HG02938 (cell line): ENCODE measurements around the gene FAF1.

Experiments
- ATAC-seq: cut with Tn5 transposase; IDR thresholded peaks from one replicate; pipeline ENCODE4 v1.9.1; 2021; ENCODE audit warnings: mild to moderate bottlenecking, moderate library complexity; ENCODE audit not compliant: unreplicated experiment

Gene FAF1

GRCh38 chr1:50978852-50979781 lies 19.1 kb upstream of the FAF1 start:
- ATAC-seq, result no peak

GRCh38 chr1:50978144-50978851 lies 18.2 kb upstream of the FAF1 start:
- ATAC-seq, result peak; percentile 31

DNA sequence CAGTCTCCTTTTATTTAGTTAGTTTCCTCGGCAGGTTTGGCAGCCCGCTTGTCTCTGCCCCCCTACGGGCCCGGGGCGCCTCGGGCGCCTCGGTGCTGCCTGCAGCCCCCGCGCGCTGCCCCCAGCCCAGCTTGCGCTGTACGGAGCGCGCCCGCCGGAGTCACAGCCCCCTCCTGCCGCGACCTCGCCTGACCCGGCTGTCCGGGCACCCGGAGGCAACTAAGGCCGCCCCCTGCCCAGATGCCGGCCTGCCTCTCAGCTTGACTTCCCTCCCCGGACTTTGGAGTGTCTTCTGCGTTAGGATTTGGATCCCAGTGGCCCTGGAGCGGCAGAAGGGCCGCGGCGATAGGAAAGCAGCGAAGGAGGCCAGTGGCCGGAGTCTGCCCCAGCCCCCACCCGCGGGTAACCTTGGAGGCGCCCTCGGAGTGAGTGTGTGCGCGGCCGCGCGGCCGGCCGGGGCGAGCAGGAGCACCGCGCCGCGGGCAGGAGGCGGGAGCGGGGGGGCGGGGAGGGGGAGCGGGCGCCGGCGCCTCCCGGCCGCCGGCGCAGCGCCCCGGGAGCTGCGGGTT lies 17.6 kb upstream of the FAF1 start:
- ATAC-seq, result peak; percentile 41

GRCh38 chr1:50976890-50977574 lies 17.0 kb upstream of the FAF1 start:
- ATAC-seq, result peak; percentile 52

- no peak for ATAC-seq
Measured at GRCh38 chr1:50976111-50976889, 16.2 kb upstream of the FAF1 start.

DNA sequence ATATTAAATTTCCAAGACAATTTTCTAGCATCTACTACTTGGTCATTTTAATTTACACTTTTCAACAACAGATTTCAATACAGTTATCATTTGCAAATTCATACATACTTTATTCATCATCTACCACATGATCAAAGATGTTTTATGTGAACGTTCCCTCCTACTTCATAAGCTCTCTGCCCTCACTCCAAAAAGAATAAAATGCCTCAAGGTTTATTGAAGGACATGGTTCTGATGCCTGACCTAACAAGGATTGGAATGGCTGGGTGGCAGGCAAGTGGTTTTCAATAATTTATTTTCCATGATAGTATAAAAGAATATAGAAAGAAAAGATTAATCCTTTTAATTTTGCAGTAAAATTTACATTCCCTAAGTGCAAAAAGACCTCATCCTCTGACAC lies 15.4 kb upstream of the FAF1 start:
- no peak for ATAC-seq

DNA sequence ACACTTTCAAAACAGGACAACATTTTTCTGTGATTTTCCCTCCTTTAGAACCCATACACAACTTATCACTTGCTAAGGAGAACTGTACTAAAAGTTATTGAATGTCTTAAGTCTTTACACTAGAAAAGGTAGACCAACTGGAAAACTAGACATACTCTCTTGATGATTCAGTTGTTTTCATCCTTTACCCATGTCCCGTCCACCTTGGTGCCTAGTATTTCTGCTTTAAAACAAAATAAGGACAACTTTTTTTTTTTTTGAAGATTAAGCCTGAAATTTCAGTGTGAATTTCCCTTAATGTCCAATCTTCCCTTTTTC lies 14.5 kb upstream of the FAF1 start:
- no peak for ATAC-seq

DNA sequence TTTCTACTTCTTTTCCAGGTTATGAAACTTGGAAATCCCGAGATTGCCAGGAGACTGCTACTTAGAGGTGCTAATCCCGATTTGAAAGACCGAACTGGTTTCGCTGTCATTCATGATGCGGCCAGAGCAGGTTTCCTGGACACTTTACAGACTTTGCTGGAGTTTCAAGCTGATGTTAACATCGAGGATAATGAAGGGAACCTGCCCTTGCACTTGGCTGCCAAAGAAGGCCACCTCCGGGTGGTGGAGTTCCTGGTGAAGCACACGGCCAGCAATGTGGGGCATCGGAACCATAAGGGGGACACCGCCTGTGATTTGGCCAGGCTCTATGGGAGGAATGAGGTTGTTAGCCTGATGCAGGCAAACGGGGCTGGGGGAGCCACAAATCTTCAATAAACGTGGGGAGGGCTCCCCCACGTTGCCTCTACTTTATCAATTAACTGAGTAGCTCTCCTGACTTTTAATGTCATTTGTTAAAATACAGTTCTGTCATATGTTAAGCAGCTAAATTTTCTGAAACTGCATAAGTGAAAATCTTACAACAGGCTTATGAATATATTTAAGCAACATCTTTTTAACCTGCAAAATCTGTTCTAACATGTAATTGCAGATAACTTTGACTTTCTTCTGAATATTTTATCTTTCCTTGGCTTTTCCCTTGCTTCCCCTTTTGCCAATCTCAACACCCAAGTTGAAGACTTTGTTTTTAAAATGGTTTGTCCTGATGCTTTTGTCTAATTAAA lies 14.0 kb upstream of the FAF1 start:
- ATAC-seq, result no peak

GRCh38 chr1:50973255-50973654 lies 13.2 kb upstream of the FAF1 start:
- ATAC-seq, result no peak

DNA sequence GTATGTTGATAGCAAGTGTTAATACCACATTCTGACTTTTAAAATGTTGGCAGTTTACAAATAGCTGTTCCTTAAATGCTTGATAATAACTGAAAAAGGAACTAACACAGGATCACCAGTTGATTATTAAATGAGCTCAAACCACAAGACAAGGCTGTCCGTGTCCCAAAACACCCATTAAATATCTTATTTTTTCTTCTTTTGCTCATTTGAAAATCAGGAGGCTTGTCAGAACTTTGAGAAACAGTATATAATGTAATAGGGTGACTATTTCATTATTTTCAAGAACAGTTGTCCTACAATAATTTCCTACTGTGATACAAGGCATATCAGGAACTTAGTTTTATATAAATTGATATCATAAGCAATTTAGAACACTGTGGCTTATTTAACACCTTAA lies 12.7 kb upstream of the FAF1 start:
- ATAC-seq, result no peak

- no peak for ATAC-seq
Measured at GRCh38 chr1:50971748-50972305, 11.8 kb upstream of the FAF1 start.

DNA sequence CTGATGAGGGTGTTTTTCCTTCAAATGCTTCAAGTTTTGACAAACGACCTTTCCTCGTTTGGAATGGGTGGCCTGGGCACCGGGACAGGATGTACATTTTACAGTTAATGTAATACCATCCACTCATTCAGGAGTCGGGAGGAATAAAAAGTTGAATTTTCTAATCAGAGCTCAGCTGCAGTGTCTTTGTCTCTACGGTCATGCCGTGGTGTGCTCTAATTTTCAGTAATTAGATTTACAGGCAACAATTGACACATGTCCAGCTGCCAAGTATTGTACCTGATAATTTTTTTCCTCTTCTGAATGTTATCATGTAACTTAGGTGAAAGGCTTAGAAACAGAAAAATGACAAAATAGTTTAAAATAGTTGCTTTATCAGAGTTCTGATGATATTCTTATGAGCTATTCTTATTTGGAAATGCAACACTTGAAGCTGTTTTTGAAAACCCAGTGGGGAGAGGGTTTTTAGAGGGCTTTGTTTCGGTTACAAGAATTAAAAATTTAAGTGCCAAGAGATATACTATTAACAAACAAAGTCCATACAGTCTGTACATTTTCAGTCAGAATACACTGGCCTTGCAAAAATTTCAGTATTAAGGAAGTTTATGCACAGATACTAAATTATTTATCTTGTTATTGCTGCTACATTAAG lies 11.0 kb upstream of the FAF1 start:
- no peak for ATAC-seq

DNA sequence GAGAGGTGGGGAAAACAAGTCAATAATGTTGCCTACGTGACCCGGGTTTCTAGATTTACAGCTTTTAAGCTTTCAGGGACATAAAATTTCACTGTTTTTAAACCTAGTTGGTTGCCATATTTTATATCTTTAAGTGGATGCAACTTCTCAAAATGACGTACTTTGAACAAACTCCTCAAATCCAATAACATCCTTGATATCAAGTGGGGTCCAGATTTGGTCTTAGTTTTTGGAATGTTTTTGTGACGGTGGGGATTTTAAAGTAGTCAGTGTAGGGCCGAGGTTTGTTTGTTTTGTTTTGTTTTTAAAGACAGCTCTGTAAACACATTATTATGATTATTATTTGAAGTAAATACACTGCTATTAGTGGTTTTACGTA lies 10.4 kb upstream of the FAF1 start:
- no peak for ATAC-seq

- peak; percentile 31 for ATAC-seq
Measured at GRCh38 chr1:50969611-50970508, 9.8 kb upstream of the FAF1 start, which contains the start of gene CDKN2C. TSS of gene CDKN2C (plus strand) at chr1:50970245. CDS start at chr1:50970369, 124 bp downstream.

GRCh38 chr1:50968821-50969610 lies 8.9 kb upstream of the FAF1 start:
- ATAC-seq, result peak; percentile 16

GRCh38 chr1:50968158-50968820 lies 8.2 kb upstream of the FAF1 start:
- ATAC-seq, result peak; percentile 62
